Measurements from ENCODE around the gene CORO2A. TPM values are rescaled to one million over a fixed set of nuclear protein-coding genes. Genes with fewer than 3 reads are reported as not detected.

Gene CORO2A
- total and polyA plus RNA-seq, 10 donors, result 1.3 to 11.0 (median 6.1) TPM

DNA sequence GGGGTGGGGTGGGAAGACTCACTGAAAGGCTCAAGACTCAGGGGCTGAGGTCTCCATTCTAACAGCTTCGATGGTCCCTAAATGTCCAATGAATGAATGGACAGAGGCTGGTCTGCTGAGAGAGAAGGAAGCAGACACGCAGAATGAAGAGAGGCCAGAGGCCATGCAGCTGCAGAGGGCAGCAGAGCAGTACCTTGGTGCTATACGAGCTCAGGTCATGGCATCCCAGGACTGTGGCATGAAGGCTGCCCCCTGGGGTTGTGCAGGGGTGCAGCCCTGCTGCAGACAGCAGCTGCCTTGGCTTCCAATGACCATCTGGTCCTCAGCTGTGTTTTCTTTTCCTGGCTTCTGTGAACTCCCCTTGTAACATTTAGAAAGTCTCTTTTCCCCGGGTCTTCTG, 15.2 kb upstream of the CORO2A start:
- peaks cover 0 to 87% (median 17%) of the 10 kb centered on the region in 6 donors for H3K36me3 ChIP-seq
- no peaks in the 10 kb centered on the region for H3K9me3 ChIP-seq
- H3K27ac ChIP-seq, result no peak overlapping the region
- no peak for DNase-seq
- WGBS, 5 donors, result 83 to 93% (median 89%) methylated on average over 4 of the region's 4 CpGs
- peaks cover 0 to 14% (median 6%) of the 10 kb centered on the region in 6 donors for H3K4me1 ChIP-seq
- intact Hi-C loops (cut with DNase I; ENCODE audit: low total_unique reads), result loop anchor here (10.0 kb wide), 1 partner anchor 47 kb away; the partner anchor contains the start of gene TBC1D2
- no peaks in the 10 kb centered on the region for H3K27me3 ChIP-seq (replicated peaks in 1 of 7)
- H3K4me3 ChIP-seq, result no peak overlapping the region
- TF ChIP-seq POLR2A (IDR thresholded peaks at IDR 0.05) (no peak), POLR2AphosphoS5 (IDR thresholded peaks at IDR 0.05) (no peak)

DNA sequence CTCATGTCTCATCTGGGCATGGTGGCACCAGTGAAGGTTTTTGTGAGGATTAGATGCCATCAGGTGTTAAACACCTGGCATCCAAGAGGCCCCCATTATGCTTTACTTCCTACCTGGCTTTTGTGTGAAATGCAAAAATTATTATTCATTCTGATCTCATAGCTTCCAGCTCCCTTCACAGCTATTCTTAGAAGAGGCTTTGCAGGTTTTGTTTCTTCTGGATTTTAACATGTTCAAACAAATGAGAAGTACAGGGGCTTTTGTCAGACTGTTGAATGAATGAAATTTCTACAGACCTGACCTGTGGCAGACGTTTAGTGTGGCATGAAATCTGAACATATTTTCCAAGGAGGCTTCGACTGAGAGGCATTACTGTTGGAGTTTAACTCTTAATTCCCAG, 14.3 kb upstream of the CORO2A start:
- H3K36me3 ChIP-seq, result peaks cover 0 to 87% (median 17%) of the 10 kb centered on the region in 6 donors
- H3K4me3 ChIP-seq, result no peak overlapping the region
- H3K9me3 ChIP-seq, result no peaks in the 10 kb centered on the region
- no peak overlapping the region for H3K27ac ChIP-seq
- intact Hi-C loops (cut with DNase I; ENCODE audit: low total_unique reads), result loop anchor here (10.0 kb wide), 1 partner anchor 48 kb away; the partner anchor contains the start of gene TBC1D2
- H3K27me3 ChIP-seq (replicated peaks in 1 of 7), result no peaks in the 10 kb centered on the region
- WGBS, 5 donors, result 23 to 69% (median 61%) methylated on average over 2 of the region's 2 CpGs
- DNase-seq, result no peak
- TF ChIP-seq POLR2AphosphoS5 (IDR thresholded peaks at IDR 0.05), result no peak
- TF ChIP-seq, protein P1, sequence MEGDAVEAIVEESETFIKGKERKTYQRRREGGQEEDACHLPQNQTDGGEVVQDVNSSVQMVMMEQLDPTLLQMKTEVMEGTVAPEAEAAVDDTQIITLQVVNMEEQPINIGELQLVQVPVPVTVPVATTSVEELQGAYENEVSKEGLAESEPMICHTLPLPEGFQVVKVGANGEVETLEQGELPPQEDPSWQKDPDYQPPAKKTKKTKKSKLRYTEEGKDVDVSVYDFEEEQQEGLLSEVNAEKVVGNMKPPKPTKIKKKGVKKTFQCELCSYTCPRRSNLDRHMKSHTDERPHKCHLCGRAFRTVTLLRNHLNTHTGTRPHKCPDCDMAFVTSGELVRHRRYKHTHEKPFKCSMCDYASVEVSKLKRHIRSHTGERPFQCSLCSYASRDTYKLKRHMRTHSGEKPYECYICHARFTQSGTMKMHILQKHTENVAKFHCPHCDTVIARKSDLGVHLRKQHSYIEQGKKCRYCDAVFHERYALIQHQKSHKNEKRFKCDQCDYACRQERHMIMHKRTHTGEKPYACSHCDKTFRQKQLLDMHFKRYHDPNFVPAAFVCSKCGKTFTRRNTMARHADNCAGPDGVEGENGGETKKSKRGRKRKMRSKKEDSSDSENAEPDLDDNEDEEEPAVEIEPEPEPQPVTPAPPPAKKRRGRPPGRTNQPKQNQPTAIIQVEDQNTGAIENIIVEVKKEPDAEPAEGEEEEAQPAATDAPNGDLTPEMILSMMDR (IDR thresholded peaks at IDR 0.05 in 8 of 11, conservative IDR thresholded peaks at IDR 0.05 in 3 of 11), result no peak
- no peak for TF ChIP-seq POLR2A (IDR thresholded peaks at IDR 0.05)
- H3K4me1 ChIP-seq, result peaks cover 0 to 14% (median 6%) of the 10 kb centered on the region in 6 donors

DNA sequence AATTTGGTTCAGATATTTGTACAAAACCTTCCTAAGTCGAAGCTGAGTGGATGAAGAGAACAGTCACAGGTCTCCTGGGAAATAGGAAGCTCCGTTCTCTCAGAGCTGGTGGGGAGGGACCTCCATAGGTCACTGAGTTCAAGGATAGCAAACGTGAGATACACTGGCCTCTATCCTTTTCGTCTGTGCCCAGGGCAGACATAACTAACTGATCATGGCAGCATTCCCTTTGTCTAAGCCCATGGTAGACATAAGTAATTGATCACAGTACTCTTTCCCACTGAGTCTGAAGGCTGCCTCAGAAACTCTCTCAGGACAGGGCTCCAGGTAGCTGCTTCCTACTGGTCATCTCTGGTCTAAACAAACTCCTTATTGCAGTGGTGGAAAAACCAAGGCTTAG, 12.3 kb upstream of the CORO2A start:
- peaks cover 0 to 14% (median 6%) of the 10 kb centered on the region in 6 donors for H3K4me1 ChIP-seq
- H3K27me3 ChIP-seq (replicated peaks in 1 of 7), result no peaks in the 10 kb centered on the region
- TF ChIP-seq, protein P1 (IDR thresholded peaks at IDR 0.05 in 8 of 11, conservative IDR thresholded peaks at IDR 0.05 in 3 of 11), result no peak
- intact Hi-C loops (cut with DNase I; ENCODE audit: low total_unique reads), result loop anchor here (10.0 kb wide), 1 partner anchor 50 kb away; the partner anchor contains the start of gene TBC1D2
- 64 to 75% (median 73%) methylated on average over 4 of the region's 4 CpGs for WGBS, 5 donors
- DNase-seq, result no peak
- no peaks in the 10 kb centered on the region for H3K9me3 ChIP-seq
- H3K27ac ChIP-seq, result no peak overlapping the region
- H3K4me3 ChIP-seq, result no peak overlapping the region
- H3K36me3 ChIP-seq, result peaks cover 0 to 86% (median 15%) of the 10 kb centered on the region in 6 donors

DNA sequence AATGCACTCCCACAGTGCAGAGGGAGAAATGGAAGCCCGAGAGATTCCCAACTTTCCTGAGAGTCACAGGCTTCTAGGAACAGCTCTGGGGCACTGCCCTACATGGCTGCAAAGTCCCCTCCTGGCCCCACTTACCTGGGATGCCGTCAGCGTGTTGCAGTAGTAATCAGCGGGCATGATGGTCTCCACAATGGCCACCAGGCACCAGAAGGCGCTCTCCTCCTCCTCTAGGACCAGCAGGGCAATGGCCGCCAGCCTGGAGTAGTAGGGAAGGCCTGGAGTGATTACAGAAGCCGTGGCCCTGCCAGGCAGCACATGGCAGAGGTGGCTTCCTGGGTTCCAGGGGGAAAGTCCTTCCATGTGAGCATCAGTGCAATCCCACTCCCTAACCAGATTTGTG, 10.7 kb upstream of the CORO2A start:
- no peaks in the 10 kb centered on the region for H3K27me3 ChIP-seq (replicated peaks in 1 of 7)
- peaks cover 0 to 86% (median 6%) of the 10 kb centered on the region in 6 donors for H3K36me3 ChIP-seq
- peaks cover 0 to 14% (median 6%) of the 10 kb centered on the region in 6 donors for H3K4me1 ChIP-seq
- intact Hi-C loops (cut with DNase I; ENCODE audit: low total_unique reads), result loop anchor here (10.0 kb wide), 1 partner anchor 52 kb away; the partner anchor contains the start of gene TBC1D2
- no peak overlapping the region for H3K4me3 ChIP-seq
- no peak for TF ChIP-seq POLR2A (IDR thresholded peaks at IDR 0.05)
- TF ChIP-seq, protein P1 (IDR thresholded peaks at IDR 0.05 in 8 of 11, conservative IDR thresholded peaks at IDR 0.05 in 3 of 11), result no peak
- TF ChIP-seq POLR2AphosphoS5 (IDR thresholded peaks at IDR 0.05), result no peak
- DNase-seq, result no peak
- no peak overlapping the region for H3K27ac ChIP-seq
- WGBS, 5 donors, result 55 to 98% (median 81%) methylated on average over 4 to 7 of the region's 7 CpGs
- no peaks in the 10 kb centered on the region for H3K9me3 ChIP-seq

All from spleen (tissue), 11 donors.